H9 (cell line): ENCODE results near the gene SEMA3D. TPM values are rescaled to one million over a fixed set of nuclear protein-coding genes. Genes with fewer than 3 reads are reported as not detected.

Experiments used
- DNase-seq: peaks from one replicate; pipeline ENCODE4 v3.0.0-alpha.2; 2017
- H2AFZ ChIP-seq: one replicate; pipeline ENCODE4 v1.6.1; 2013; ENCODE audit warnings: mild to moderate bottlenecking, low read length, control low read depth, moderate library complexity
- H2AK5ac ChIP-seq: 2 replicates; pipeline ENCODE4 v1.6.1; 2013; ENCODE audit warnings: low read length, control low read depth, mixed read lengths; ENCODE audit not compliant: insufficient read length
- H2BK120ac ChIP-seq: one replicate; pipeline ENCODE4 v1.6.1; 2013; ENCODE audit warnings: low read depth, mild to moderate bottlenecking, low read length, control low read depth, inconsistent platforms; ENCODE audit not compliant: poor library complexity, severe bottlenecking
- H2BK12ac ChIP-seq: 2 replicates; pipeline ENCODE4 v1.6.1; 2013; ENCODE audit warnings: low read length, control low read depth, mixed read lengths, low read depth; ENCODE audit not compliant: insufficient read length
- H2BK15ac ChIP-seq: 2 replicates; pipeline ENCODE4 v1.6.1; 2013; ENCODE audit warnings: low read depth, low read length, control low read depth
- H2BK20ac ChIP-seq: one replicate; pipeline ENCODE4 v1.6.1; 2013; ENCODE audit warnings: low read depth, mild to moderate bottlenecking, low read length, control low read depth, inconsistent platforms; ENCODE audit not compliant: poor library complexity, severe bottlenecking
- H2BK5ac ChIP-seq: 2 replicates; pipeline ENCODE4 v1.6.1; 2013; ENCODE audit warnings: low read length, control low read depth, mixed read lengths; ENCODE audit not compliant: insufficient read length
- H3K14ac ChIP-seq: 2 replicates; pipeline ENCODE4 v1.6.1; 2013; ENCODE audit warnings: low read length, control low read depth; ENCODE audit not compliant: insufficient read depth
- H3K18ac ChIP-seq: 2 replicates; pipeline ENCODE4 v1.6.1; 2013; ENCODE audit warnings: low read depth, mild to moderate bottlenecking, mixed read lengths, low read length, control low read depth; ENCODE audit not compliant: insufficient read length
- H3K23ac ChIP-seq: 2 replicates; pipeline ENCODE4 v1.6.1; 2013; ENCODE audit warnings: low read length, control low read depth, mixed read lengths, low read depth; ENCODE audit not compliant: insufficient read length
- H3K23me2 ChIP-seq: 2 replicates; pipeline ENCODE4 v1.6.1; 2013; ENCODE audit warnings: low read depth, mild to moderate bottlenecking, mixed read lengths, low read length, control low read depth; ENCODE audit not compliant: insufficient read length, poor library complexity, severe bottlenecking
- H3K27ac ChIP-seq: 2 replicates; pipeline ENCODE4 v1.5.1; 2013; ENCODE audit warnings: low read length, control low read depth, mixed read lengths, low read depth; ENCODE audit not compliant: insufficient read length
- H3K27me3 ChIP-seq: 2 replicates; pipeline ENCODE4 v1.6.1; 2013; ENCODE audit warnings: low read length, control low read depth, inconsistent platforms; ENCODE audit not compliant: insufficient read depth
- H3K4ac ChIP-seq: 2 replicates; pipeline ENCODE4 v1.6.1; 2013; ENCODE audit warnings: low read depth, mild to moderate bottlenecking, control low read depth, inconsistent platforms, low read length, moderate library complexity
- H3K4me1 ChIP-seq: 2 replicates; pipeline ENCODE4 v1.6.1; 2013; ENCODE audit warnings: low read length, control low read depth, inconsistent platforms; ENCODE audit not compliant: insufficient read depth
- H3K4me2 ChIP-seq: 2 replicates; pipeline ENCODE4 v1.6.1; 2013; ENCODE audit warnings: low read length, control low read depth, mixed read lengths; ENCODE audit not compliant: insufficient read length, insufficient read depth
- H3K56ac ChIP-seq: 2 replicates; pipeline ENCODE4 v1.6.1; 2013; ENCODE audit warnings: low read depth, mild to moderate bottlenecking, mixed read lengths, low read length, control low read depth; ENCODE audit not compliant: insufficient read length
- H3K79me1 ChIP-seq: 2 replicates; pipeline ENCODE4 v1.6.1; 2013; ENCODE audit warnings: low read depth, mild to moderate bottlenecking, moderate library complexity, low read length, control low read depth, inconsistent platforms; ENCODE audit not compliant: insufficient read depth, poor library complexity, severe bottlenecking
- H3K79me2 ChIP-seq: 2 replicates; pipeline ENCODE4 v1.6.1; 2013; ENCODE audit warnings: low read length, control low read depth, inconsistent platforms; ENCODE audit not compliant: insufficient read depth
- H3K9ac ChIP-seq: 2 replicates; pipeline ENCODE4 v1.6.1; 2013; ENCODE audit warnings: low read length, control low read depth, mixed read lengths; ENCODE audit not compliant: insufficient read length; ENCODE audit errors: extremely low read depth
- H3K9me3 ChIP-seq: one replicate; pipeline ENCODE4 v1.6.1; 2013; ENCODE audit warnings: low read depth, low read length, inconsistent platforms; ENCODE audit not compliant: control insufficient read depth
- H3T11ph ChIP-seq: one replicate; pipeline ENCODE4 v1.6.1; 2013; ENCODE audit warnings: mild to moderate bottlenecking, low read length, control low read depth, inconsistent platforms
- H4K20me1 ChIP-seq: one replicate; pipeline ENCODE4 v1.6.1; 2013; ENCODE audit not compliant: control insufficient read depth, insufficient read length, insufficient read depth
- H4K5ac ChIP-seq: 2 replicates; pipeline ENCODE4 v1.6.1; 2013; ENCODE audit warnings: low read depth, mild to moderate bottlenecking, mixed read lengths, low read length, control low read depth; ENCODE audit not compliant: insufficient read length
- H4K8ac ChIP-seq: replicated peaks from 2 replicates; pipeline ENCODE4 v1.6.1; 2013; ENCODE audit warnings: low read length, control low read depth, mixed read lengths, low read depth; ENCODE audit not compliant: insufficient read length
- H4K91ac ChIP-seq: 2 replicates; pipeline ENCODE4 v1.6.1; 2013; ENCODE audit warnings: low read depth, mild to moderate bottlenecking, moderate library complexity, mixed read lengths, low read length, control low read depth; ENCODE audit not compliant: insufficient read length
- H3K27ac Mint-ChIP-seq, 3 experiments: 2 replicates in 2 of 3; 3 replicates in 1 of 3; pipeline ENCODE4 v1.8.0; 2020 to 2021; ENCODE audit warnings: mixed read lengths in 3 of 3, mild to moderate bottlenecking in 1 of 3, moderate library complexity in 1 of 3
- H3K27me3 Mint-ChIP-seq: 2 replicates; pipeline ENCODE4 v1.8.0; 2021; ENCODE audit warnings: low read depth, mild to moderate bottlenecking, moderate library complexity, mixed read lengths
- H3K36me3 Mint-ChIP-seq, 3 experiments: 2 replicates in 2 of 3; 3 replicates in 1 of 3; pipeline ENCODE4 v1.8.0; 2020 to 2021; ENCODE audit warnings: low read depth in 3 of 3, mixed read lengths in 3 of 3; ENCODE audit not compliant: insufficient read depth in 1 of 3
- H3K4me1 Mint-ChIP-seq, 2 experiments: 2 replicates each; pipeline ENCODE4 v1.8.0; 2020; ENCODE audit warnings: mixed read lengths in 2 of 2
- H3K4me3 Mint-ChIP-seq, 2 experiments: 2 replicates in 1 of 2; 3 replicates in 1 of 2; pipeline ENCODE4 v1.8.0; 2020 to 2021; ENCODE audit warnings: mild to moderate bottlenecking in 2 of 2, mixed read lengths in 2 of 2, moderate library complexity in 1 of 2
- H3K9me3 Mint-ChIP-seq, 2 experiments: 2 replicates in 1 of 2; 3 replicates in 1 of 2; pipeline ENCODE4 v1.8.0; 2020; ENCODE audit warnings: mild to moderate bottlenecking in 2 of 2, mixed read lengths in 2 of 2, moderate library complexity in 1 of 2
- total RNA-seq: library from RNA; stranded (reverse); gene quantifications from 2 replicates; pipeline ENCODE4 v1.2.1, GENCODE V29; 2021
- TF ChIP-seq, protein P1 (sequence below): fragments of 200-600 bp; sonication (generic); conservative IDR thresholded peaks from 3 replicates; pipeline ENCODE4 v1.8.0; 2021; ENCODE audit warnings: antibody characterized with exemption, mild to moderate bottlenecking

The SEMA3D gene
- total RNA-seq, 1 experiment from 2014 or later = 5.4 TPM

DNA sequence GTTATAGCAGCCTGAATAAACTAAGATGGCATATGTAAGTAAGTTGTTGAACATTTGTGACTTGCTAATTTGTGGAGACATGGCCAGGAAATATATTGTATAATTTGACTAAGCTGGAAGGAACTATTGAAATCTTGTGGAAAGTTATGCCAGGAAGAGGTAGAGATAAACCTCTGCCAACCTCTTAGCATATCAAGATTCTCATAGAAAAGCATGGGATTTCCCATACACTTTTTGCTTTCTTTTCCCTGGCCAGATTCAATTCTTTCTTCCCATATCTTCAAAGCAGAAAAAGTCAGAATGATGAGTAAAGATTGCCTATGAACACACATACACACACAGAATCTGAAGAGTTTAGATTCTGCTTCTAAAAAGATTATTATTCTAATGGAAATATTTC, 216.2 kb downstream of the SEMA3D start:
- Histone ChIP-seq H2BK12ac (no peak overlapping the region), H3K4me1 (no peaks in the 10 kb centered on the region), H3K18ac (no peak overlapping the region), H2AK5ac (no peak overlapping the region), H3K79me1 (no peaks in the 10 kb centered on the region), H3K23ac (no peak overlapping the region), H3K9me3 (no peaks in the 10 kb centered on the region), H3K14ac (no peak overlapping the region), H3K23me2 (no peaks in the 10 kb centered on the region), H2BK5ac (no peak overlapping the region), H3K27me3 (no peaks in the 10 kb centered on the region), H3K56ac (no peak overlapping the region), H2AFZ (no peak overlapping the region), H4K8ac (no peak overlapping the region), H4K91ac (no peak overlapping the region), H2BK20ac (no peak overlapping the region), H2BK15ac (no peak overlapping the region), H4K5ac (no peak overlapping the region), H3K9ac (no peak overlapping the region), H2BK120ac (no peak overlapping the region), H3K4me2 (no peak overlapping the region), H4K20me1 (no peaks in the 10 kb centered on the region), H3K79me2 (no peaks in the 10 kb centered on the region), H3T11ph (no peak overlapping the region), H3K4ac (no peak overlapping the region), H3K27ac (no peak overlapping the region)
- Mint-ChIP-seq H3K27ac (no peak overlapping the region), H3K36me3 (peaks cover 0 to 2% (median 0%) of the 10 kb centered on the region in 3 experiments; a peak in 1 of 7 replicates), H3K9me3 (peaks cover 2% of the 10 kb centered on the region in 2 experiments; a peak in 2 of 5 replicates), H3K4me3 (no peak overlapping the region), H3K4me1 (no peaks in the 10 kb centered on the region; a peak in 1 of 4 replicates), H3K27me3 (no peaks in the 10 kb centered on the region)
- no peak for DNase-seq
- TF ChIP-seq, protein P1, sequence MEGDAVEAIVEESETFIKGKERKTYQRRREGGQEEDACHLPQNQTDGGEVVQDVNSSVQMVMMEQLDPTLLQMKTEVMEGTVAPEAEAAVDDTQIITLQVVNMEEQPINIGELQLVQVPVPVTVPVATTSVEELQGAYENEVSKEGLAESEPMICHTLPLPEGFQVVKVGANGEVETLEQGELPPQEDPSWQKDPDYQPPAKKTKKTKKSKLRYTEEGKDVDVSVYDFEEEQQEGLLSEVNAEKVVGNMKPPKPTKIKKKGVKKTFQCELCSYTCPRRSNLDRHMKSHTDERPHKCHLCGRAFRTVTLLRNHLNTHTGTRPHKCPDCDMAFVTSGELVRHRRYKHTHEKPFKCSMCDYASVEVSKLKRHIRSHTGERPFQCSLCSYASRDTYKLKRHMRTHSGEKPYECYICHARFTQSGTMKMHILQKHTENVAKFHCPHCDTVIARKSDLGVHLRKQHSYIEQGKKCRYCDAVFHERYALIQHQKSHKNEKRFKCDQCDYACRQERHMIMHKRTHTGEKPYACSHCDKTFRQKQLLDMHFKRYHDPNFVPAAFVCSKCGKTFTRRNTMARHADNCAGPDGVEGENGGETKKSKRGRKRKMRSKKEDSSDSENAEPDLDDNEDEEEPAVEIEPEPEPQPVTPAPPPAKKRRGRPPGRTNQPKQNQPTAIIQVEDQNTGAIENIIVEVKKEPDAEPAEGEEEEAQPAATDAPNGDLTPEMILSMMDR = no peak
